ENCODE results near the gene TNK2. TPM values are rescaled to one million over a fixed set of nuclear protein-coding genes. Genes with fewer than 3 reads are reported as not detected.

The TNK2 gene
- total and polyA plus RNA-seq, 2 of the 13 experiments (the other 11 are each of a cell fraction or from before 2014, with no cell fraction given) = 4.6 to 5.8 TPM

DNA sequence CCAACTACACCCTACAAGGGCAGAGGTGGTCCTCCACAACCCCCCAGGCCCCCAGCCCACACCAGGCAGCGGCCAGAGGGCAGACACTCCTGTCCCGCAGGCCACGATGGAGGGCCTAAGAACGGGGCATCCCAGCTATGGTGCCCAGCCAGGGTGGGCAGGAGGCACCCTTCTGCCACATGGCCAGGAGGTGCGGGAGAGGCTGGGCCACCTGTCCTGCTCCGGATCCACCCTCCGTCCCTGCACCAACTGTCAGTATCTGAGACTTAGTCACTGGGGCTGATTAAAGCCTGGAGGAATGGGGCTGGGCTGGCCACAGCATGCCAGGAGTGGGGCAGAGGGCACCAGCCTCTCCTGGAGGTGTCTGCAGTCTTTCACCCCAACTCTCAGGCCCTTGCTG is 37.9 kb downstream of the TNK2 start:
- DNase-seq (ENCODE audit: low spot score) (no peak), FAIRE-seq (no peak), ATAC-seq (no peak)
- no peak overlapping the region for H3K4me2 ChIP-seq (ENCODE audit: low read depth, low read length)
- no peak overlapping the region for H2AFZ ChIP-seq (ENCODE audit: low read length)
- ChIA-PET POLR2A (no interaction called here), CTCF (ENCODE audit: low intra/inter-chr PET ratio, low total read pairs) (no interaction called here)
- no peaks in the 10 kb centered on the region for H3K9me3 ChIP-seq (ENCODE audit: low read length)
- H3K27ac ChIP-seq (ENCODE audit: extremely low read length, insufficient read depth, low read length) = no peak overlapping the region
- H3K36me3 ChIP-seq (replicated peaks in 1 of 2; ENCODE audit: control insufficient read depth in 1 of 2, insufficient read depth in 2 of 2, low read length in 2 of 2) = no peaks in the 10 kb centered on the region
- intact Hi-C loops (cut with micrococcal nuclease; ENCODE audit: unreplicated experiment) (no loop called here), in situ Hi-C loops (cut with HindIII; ENCODE audit: extremely low pct_ligation_motif_present, low pct_unique_long_range_greater_than_20kb) (no loop called here)
- WGBS (ENCODE audit: low lambda C conversion rate) = no CpG with 5 or more reads among the region's 7 CpGs
- no peaks in the 10 kb centered on the region for H3K4me1 ChIP-seq (ENCODE audit: insufficient read depth, low read length)
- no peaks in the 10 kb centered on the region for H3K79me2 ChIP-seq (ENCODE audit: insufficient read depth, low read length)
- BruUV-seq (replicated peaks) = no TSS peak
- H4K20me1 ChIP-seq (ENCODE audit: insufficient read depth, low read length) = no peaks in the 10 kb centered on the region
- H3K27me3 ChIP-seq (ENCODE audit: control insufficient read depth in 1 of 2, insufficient read depth in 2 of 2, low read length in 2 of 2) = no peaks in the 10 kb centered on the region
- H3K4me3 ChIP-seq (replicated peaks in 1 of 3; ENCODE audit: insufficient read depth in 1 of 3, low read depth in 2 of 3, low read length in 3 of 3) = no peak overlapping the region
- no peak for TF ChIP-seq ATF7 (IDR thresholded peaks at IDR 0.05)
- TF ChIP-seq ATF7 (CRISPR knock-in tag; IDR thresholded peaks at IDR 0.05) = no peak
- TF ChIP-seq LBX2 (CRISPR knock-in tag; IDR thresholded peaks at IDR 0.05; ENCODE audit: borderline replicate concordance) = no peak
- TF ChIP-seq HMGA1 (CRISPR knock-in tag; conservative IDR thresholded peaks at IDR 0.05) = no peak
- no peak for TF ChIP-seq ZNF207 (IDR thresholded peaks at IDR 0.05; ENCODE audit: borderline replicate concordance)
- no peak for TF ChIP-seq PPARG (CRISPR knock-in tag; conservative IDR thresholded peaks at IDR 0.05)
- TF ChIP-seq NONO (IDR thresholded peaks at IDR 0.05) = no peak
- TF ChIP-seq NONO (CRISPR knock-in tag; conservative IDR thresholded peaks at IDR 0.05) = no peak
- no peak overlapping the region for H3K9ac ChIP-seq (ENCODE audit: insufficient read depth, low read depth, low read length)

DNA sequence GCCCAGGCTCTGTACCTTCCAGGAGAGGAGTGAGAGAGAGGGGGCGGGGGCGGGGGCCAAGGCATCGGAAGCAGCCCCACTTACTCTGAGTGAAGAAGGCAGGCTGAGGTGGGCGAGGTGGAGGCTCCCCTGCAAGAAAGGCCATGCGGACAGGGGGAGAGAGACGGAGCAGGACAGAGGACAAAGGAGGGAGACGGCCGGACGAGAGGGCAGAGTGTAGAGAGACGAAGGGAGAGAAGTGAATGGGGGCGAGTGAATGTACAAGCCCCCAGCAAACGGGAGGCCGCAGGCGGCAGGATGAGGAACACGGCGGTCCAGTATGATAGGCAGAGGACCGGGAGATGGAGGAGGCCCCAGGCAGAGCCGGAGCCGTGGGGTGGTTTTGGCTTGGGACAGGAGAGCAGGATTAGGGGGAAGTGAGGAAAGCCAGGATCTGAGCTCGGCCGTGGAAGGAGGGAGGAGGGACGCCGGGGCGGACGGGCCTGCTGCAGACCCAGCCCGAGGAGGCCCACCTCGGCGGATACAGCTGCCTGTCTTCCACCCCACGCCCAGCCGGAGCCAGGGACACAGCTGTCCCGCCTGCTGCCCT is 38.8 kb downstream of the TNK2 start:
- CTCF ChIA-PET (ENCODE audit: low intra/inter-chr PET ratio, low total read pairs) = no interaction called here
- no peaks in the 10 kb centered on the region for H3K36me3 ChIP-seq (replicated peaks in 1 of 2; ENCODE audit: control insufficient read depth in 1 of 2, insufficient read depth in 2 of 2, low read length in 2 of 2)
- no peaks in the 10 kb centered on the region for H3K4me1 ChIP-seq (ENCODE audit: insufficient read depth, low read length)
- intact Hi-C loops (cut with micrococcal nuclease; ENCODE audit: unreplicated experiment) = no loop called here
- H3K4me2 ChIP-seq (ENCODE audit: low read depth, low read length) = no peak overlapping the region
- in situ Hi-C loops (cut with HindIII; ENCODE audit: extremely low pct_ligation_motif_present, low pct_unique_long_range_greater_than_20kb) = no loop called here
- DNase-seq (ENCODE audit: low spot score) = no peak
- BruUV-seq (replicated peaks) = no TSS peak
- H2AFZ ChIP-seq (ENCODE audit: low read length) = no peak overlapping the region
- POLR2A ChIA-PET = no interaction called here
- no peak overlapping the region for H3K9ac ChIP-seq (ENCODE audit: insufficient read depth, low read depth, low read length)
- ATAC-seq = no peak
- H3K27ac ChIP-seq (ENCODE audit: extremely low read length, insufficient read depth, low read length) = no peak overlapping the region
- H3K4me3 ChIP-seq (replicated peaks in 1 of 3; ENCODE audit: insufficient read depth in 1 of 3, low read depth in 2 of 3, low read length in 3 of 3) = no peak overlapping the region
- H3K79me2 ChIP-seq (ENCODE audit: insufficient read depth, low read length) = no peaks in the 10 kb centered on the region
- H3K27me3 ChIP-seq (ENCODE audit: control insufficient read depth in 1 of 2, insufficient read depth in 2 of 2, low read length in 2 of 2) = no peaks in the 10 kb centered on the region
- no peaks in the 10 kb centered on the region for H3K9me3 ChIP-seq (ENCODE audit: low read length)
- H4K20me1 ChIP-seq (ENCODE audit: insufficient read depth, low read length) = no peaks in the 10 kb centered on the region
- FAIRE-seq = no peak
- WGBS (ENCODE audit: low lambda C conversion rate) = 95% methylated on average over 19 of the region's 31 CpGs
- no peak for TF ChIP-seq ERF (CRISPR knock-in tag; IDR thresholded peaks at IDR 0.05)
- no peak for TF ChIP-seq SKI (IDR thresholded peaks at IDR 0.05; ENCODE audit: partially characterized antibody)
- TF ChIP-seq HMGXB3 (CRISPR knock-in tag; IDR thresholded peaks at IDR 0.05; ENCODE audit: borderline replicate concordance) = no peak
- TF ChIP-seq ZFP37 (CRISPR knock-in tag; IDR thresholded peaks at IDR 0.05; ENCODE audit: borderline replicate concordance) = no peak
- no peak for TF ChIP-seq ZNF12 (CRISPR knock-in tag; IDR thresholded peaks at IDR 0.05)
- no peak for TF ChIP-seq ZBTB7A (CRISPR knock-in tag; IDR thresholded peaks at IDR 0.05)
- no peak for TF ChIP-seq CHD4 (IDR thresholded peaks at IDR 0.05; ENCODE audit: borderline replicate concordance, low read length)
- no peak for TF ChIP-seq ZNF572 (CRISPR knock-in tag; IDR thresholded peaks at IDR 0.05)
